Liver (tissue), 9 donors: ENCODE measurements around the gene PEAK3. TPM values are rescaled to one million over a fixed set of nuclear protein-coding genes. Genes with fewer than 3 reads are reported as not detected.

Source experiments
- DNase-seq: peaks from one replicate; pipeline ENCODE4 v3.0.0-alpha.2; 2017; ENCODE audit warnings: low spot score
- H3K27ac ChIP-seq, 2 donors: one replicate each; pipeline ENCODE4 v1.7.0; 2013; ENCODE audit warnings: inconsistent platforms in 2 of 2, low read length in 2 of 2, control low read depth in 1 of 2, low read depth in 1 of 2, mild to moderate bottlenecking in 1 of 2
- H3K27me3 ChIP-seq, 4 donors: one replicate each; pipeline versions ENCODE4 v1.6.1 to v1.7.0; 2013; ENCODE audit warnings: low read length in 3 of 4, inconsistent platforms in 1 of 4, mild to moderate bottlenecking in 1 of 4, moderate library complexity in 1 of 4; ENCODE audit not compliant: control insufficient read depth in 4 of 4, insufficient read depth in 4 of 4
- H3K36me3 ChIP-seq, 4 donors: one replicate each; pipeline versions ENCODE4 v1.6.1 to v1.7.0; 2013; ENCODE audit warnings: low read length in 3 of 4, mild to moderate bottlenecking in 3 of 4, low read depth in 1 of 4, moderate library complexity in 1 of 4; ENCODE audit not compliant: control insufficient read depth in 4 of 4, insufficient read depth in 3 of 4
- H3K4me1 ChIP-seq, 4 donors: one replicate each; pipeline versions ENCODE4 v1.6.1 to v1.7.0; 2013; ENCODE audit warnings: low read length in 3 of 4, mild to moderate bottlenecking in 3 of 4, moderate library complexity in 1 of 4; ENCODE audit not compliant: control insufficient read depth in 4 of 4, insufficient read depth in 4 of 4
- H3K4me3 ChIP-seq, 3 donors: one replicate each; pipeline versions ENCODE4 v1.6.1 to v1.7.0; 2013; ENCODE audit warnings: low read length in 3 of 3, control low read depth in 1 of 3, low read depth in 1 of 3, mild to moderate bottlenecking in 1 of 3
- H3K9ac ChIP-seq, 2 donors: one replicate each; pipeline ENCODE4 v1.7.0; 2013; ENCODE audit warnings: low read length in 2 of 2, mild to moderate bottlenecking in 2 of 2, moderate library complexity in 2 of 2, control low read depth in 1 of 2, low read depth in 1 of 2
- H3K9me3 ChIP-seq, 4 donors: one replicate each; pipeline versions ENCODE4 v1.6.1 to v1.7.0; 2013; ENCODE audit warnings: low read length in 3 of 4; ENCODE audit not compliant: control insufficient read depth in 4 of 4
- ATF3 ChIP-seq: IDR thresholded peaks from 2 replicates; pipeline ENCODE4 v1.6.1; 2016; ENCODE audit warnings: antibody characterized with exemption
- EGR1 ChIP-seq, 2 donors: IDR thresholded peaks; 2 replicates each; pipeline ENCODE4 v1.6.1; 2016 to 2018; ENCODE audit warnings: antibody characterized with exemption in 2 of 2, low read depth in 2 of 2
- FOXA2 ChIP-seq: IDR thresholded peaks from 2 replicates; pipeline ENCODE4 v1.6.1; 2016; ENCODE audit warnings: antibody characterized with exemption
- GABPA ChIP-seq, 2 donors: IDR thresholded peaks in 1 of 2; conservative IDR thresholded peaks in 1 of 2; 2 replicates each; pipeline ENCODE4 v1.6.1; 2016; ENCODE audit warnings: antibody characterized with exemption in 2 of 2, mild to moderate bottlenecking in 1 of 2, moderate library complexity in 1 of 2
- HNF4A ChIP-seq, 2 donors: conservative IDR thresholded peaks; 2 replicates each; pipeline ENCODE4 v1.6.1; 2016; ENCODE audit warnings: antibody characterized with exemption in 2 of 2, mild to moderate bottlenecking in 2 of 2
- JUND ChIP-seq, 2 donors: IDR thresholded peaks; 2 replicates each; pipeline ENCODE4 v1.6.1; 2016; ENCODE audit warnings: antibody characterized with exemption in 2 of 2
- MAX ChIP-seq: IDR thresholded peaks from 2 replicates; pipeline ENCODE4 v1.6.1; 2016; ENCODE audit warnings: antibody characterized with exemption
- NR2F2 ChIP-seq: IDR thresholded peaks from 2 replicates; pipeline ENCODE4 v1.6.1; 2016; ENCODE audit warnings: antibody characterized with exemption
- RAD21 ChIP-seq, 2 donors: IDR thresholded peaks; 2 replicates each; pipeline ENCODE4 v1.6.1; 2016; ENCODE audit warnings: antibody characterized with exemption in 2 of 2, mild to moderate bottlenecking in 2 of 2
- REST ChIP-seq: IDR thresholded peaks from 2 replicates; pipeline ENCODE4 v1.6.1; 2016; ENCODE audit warnings: antibody characterized with exemption, mild to moderate bottlenecking
- RXRA ChIP-seq, 2 donors: IDR thresholded peaks; 2 replicates each; pipeline ENCODE4 v1.6.1; 2017 to 2018; ENCODE audit warnings: antibody characterized with exemption in 2 of 2, mild to moderate bottlenecking in 1 of 2
- SP1 ChIP-seq: IDR thresholded peaks from 2 replicates; pipeline ENCODE4 v1.6.1; 2018; ENCODE audit warnings: antibody characterized with exemption, mild to moderate bottlenecking
- TAF1 ChIP-seq: conservative IDR thresholded peaks from 2 replicates; pipeline ENCODE4 v1.6.1; 2016; ENCODE audit warnings: antibody characterized with exemption, mild to moderate bottlenecking
- YY1 ChIP-seq: IDR thresholded peaks from 2 replicates; pipeline ENCODE4 v1.6.1; 2016; ENCODE audit warnings: antibody characterized with exemption, mild to moderate bottlenecking
- WGBS: extraction: QIAGEN DNeasy Blood & Tissue Kit; methylation state at CpG from one replicate; pipeline ENCODE4 v1.1.7; 2013; 5-methylcytosine and 5-hydroxymethylcytosine counted together
- polyA plus RNA-seq, 2 donors: library from polyadenylated mRNA; stranded (reverse) in 1 of 2; unstranded in 1 of 2; fragments of 200-250 nt in 1 of 2; fragments of >200 nt in 1 of 2; fragmentation: Nextera tagmentation in 1 of 2; extraction: Ambion mirVana in 1 of 2; gene quantifications; one replicate each; pipeline versions ENCODE4 v1.2.1 to v1.2.3, GENCODE V29; 2013 to 2015
- total RNA-seq, 2 donors: library from RNA; depleted of rRNA; stranded (reverse); fragments of >200 nt; gene quantifications; one replicate each; pipeline ENCODE4 v1.2.3, GENCODE V29; 2014
- donor health status: healthy.
- donor health status: healthy.
- donor health status: healthy.
- donor health status: healthy.
- donor health status: healthy.

Gene PEAK3
- total and polyA plus RNA-seq, 4 donors, result 0.09 to 0.67 (median 0.31) TPM

- no peak for DNase-seq
- H3K9ac ChIP-seq, result peak overlapping the region in 1 of 2 donors; percentile 88
- peak overlapping the region; percentile 63 to 74 (median 72) for H3K4me3 ChIP-seq
- WGBS, result under 1% methylated on average over 19 of the region's 19 CpGs
- no peaks in the 10 kb centered on the region for H3K27me3 ChIP-seq
- H3K36me3 ChIP-seq, result peaks cover 4 to 9% (median 8%) of the 10 kb centered on the region in 4 donors
- H3K27ac ChIP-seq, result peak overlapping the region; percentile 66 to 78
- H3K9me3 ChIP-seq, result no peaks in the 10 kb centered on the region
- H3K4me1 ChIP-seq, result peaks cover 12 to 44% (median 33%) of the 10 kb centered on the region in 4 donors
- TF ChIP-seq EGR1 (IDR thresholded peaks at IDR 0.05; ENCODE audit: low read depth in 2 of 2) (peak in 1 of 2 donors; percentile 34), FOXA2 (no peak)
These were observed 13.1 kb downstream of the PEAK3 start for GRCh38 chr19:2268861-2269243.

GRCh38 chr19:2268480-2268830, 13.5 kb downstream of the PEAK3 start:
- no peak for DNase-seq
- Histone ChIP-seq H3K9ac (peak overlapping the region; percentile 36 to 88), H3K4me1 (peaks cover 10 to 40% (median 31%) of the 10 kb centered on the region in 4 donors), H3K4me3 (peak overlapping the region in 2 of 3 donors; percentile 72 to 74), H3K27ac (peak overlapping the region; percentile 66 to 78), H3K9me3 (no peaks in the 10 kb centered on the region), H3K36me3 (peaks cover 4 to 9% (median 7%) of the 10 kb centered on the region in 4 donors), H3K27me3 (no peaks in the 10 kb centered on the region)
- WGBS, result 42% methylated on average over 4 of the region's 4 CpGs
- no peak for TF ChIP-seq RXRA (IDR thresholded peaks at IDR 0.05)
- no peak for TF ChIP-seq GABPA (IDR thresholded peaks at IDR 0.05 in 1 of 2, conservative IDR thresholded peaks at IDR 0.05 in 1 of 2)
- peak; percentile 31 for TF ChIP-seq YY1

- H3K9ac ChIP-seq, result peak overlapping the region in 1 of 2 donors; percentile 51
These were observed 15.6 kb downstream of the PEAK3 start for GRCh38 chr19:2266183-2266993.

More at GRCh38 chr19:2266183-2266993, 15.6 kb downstream of the PEAK3 start:
- Histone ChIP-seq H3K27me3 (no peaks in the 10 kb centered on the region), H3K27ac (peak overlapping the region; percentile 48 to 62), H3K4me1 (peaks cover 3 to 20% (median 13%) of the 10 kb centered on the region in 4 donors), H3K4me3 (no peak overlapping the region), H3K9me3 (no peaks in the 10 kb centered on the region), H3K36me3 (no peaks in the 10 kb centered on the region)
- WGBS, result 53% methylated on average over 18 of the region's 18 CpGs
- TF ChIP-seq ATF3 (no peak), YY1 (no peak), TAF1 (no peak), REST (no peak), SP1 (no peak), MAX (peak; percentile 33), HNF4A (conservative IDR thresholded peaks at IDR 0.05) (no peak), RAD21 (IDR thresholded peaks at IDR 0.05) (no peak), EGR1 (IDR thresholded peaks at IDR 0.05; ENCODE audit: low read depth in 2 of 2) (peak in 1 of 2 donors; percentile 69), JUND (IDR thresholded peaks at IDR 0.05) (no peak), NR2F2 (no peak), RXRA (IDR thresholded peaks at IDR 0.05) (no peak)
- peak; percentile 82 for DNase-seq
